Nephron (organoid): ENCODE results near the gene CACNA1C.

ENCODE experiments used
- H3K27ac Mint-ChIP-seq, 3 experiments: 2 replicates each; pipeline ENCODE4 v1.8.0; 2020; ENCODE audit warnings: mixed read lengths in 3 of 3, mild to moderate bottlenecking in 2 of 3, moderate library complexity in 1 of 3
- H3K27me3 Mint-ChIP-seq: 2 replicates; pipeline ENCODE4 v1.8.0; 2021; ENCODE audit warnings: low read depth, mild to moderate bottlenecking, moderate library complexity, mixed read lengths
- H3K36me3 Mint-ChIP-seq: 2 replicates; pipeline ENCODE4 v1.8.0; 2020; ENCODE audit warnings: low read depth, mixed read lengths
- H3K4me1 Mint-ChIP-seq: 2 replicates; pipeline ENCODE4 v1.8.0; 2020; ENCODE audit warnings: mixed read lengths
- H3K4me3 Mint-ChIP-seq, 3 experiments: 2 replicates each; pipeline ENCODE4 v1.8.0; 2020; ENCODE audit warnings: mild to moderate bottlenecking in 3 of 3, mixed read lengths in 3 of 3, moderate library complexity in 2 of 3
- H3K9me3 Mint-ChIP-seq: 2 replicates; pipeline ENCODE4 v1.8.0; 2020; ENCODE audit warnings: mixed read lengths
- CTCF ChIP-seq, 3 experiments: fragments of 200-600 bp; sonication (generic); IDR thresholded peaks; one replicate each; pipeline ENCODE4 v1.5.0; 2021; ENCODE audit warnings: antibody characterized with exemption in 3 of 3; ENCODE audit not compliant: unreplicated experiment in 3 of 3

Gene CACNA1C

GRCh38 chr12:2479851-2480535, 427.2 kb downstream of the CACNA1C start:
- Mint-ChIP-seq H3K27ac (no peak overlapping the region), H3K9me3 (peaks cover 2% of the 10 kb centered on the region), H3K36me3 (no peaks in the 10 kb centered on the region), H3K27me3 (peaks cover 7% of the 10 kb centered on the region), H3K4me1 (no peaks in the 10 kb centered on the region), H3K4me3 (no peak overlapping the region)
- TF ChIP-seq CTCF (IDR thresholded peaks at IDR 0.05; ENCODE audit: unreplicated experiment in 3 of 3): no peak

- TF ChIP-seq CTCF (IDR thresholded peaks at IDR 0.05; ENCODE audit: unreplicated experiment in 3 of 3): no peak
- no peak overlapping the region for H3K4me3 Mint-ChIP-seq
- no peaks in the 10 kb centered on the region for H3K36me3 Mint-ChIP-seq
- H3K27ac Mint-ChIP-seq: no peak overlapping the region
- peaks cover 10% of the 10 kb centered on the region for H3K27me3 Mint-ChIP-seq
- H3K4me1 Mint-ChIP-seq: no peaks in the 10 kb centered on the region
- no peaks in the 10 kb centered on the region for H3K9me3 Mint-ChIP-seq
These were observed 428.6 kb downstream of the CACNA1C start for GRCh38 chr12:2481346-2481745.

GRCh38 chr12:2481951-2482350, 429.2 kb downstream of the CACNA1C start:
- no peak for TF ChIP-seq CTCF (IDR thresholded peaks at IDR 0.05; ENCODE audit: unreplicated experiment in 3 of 3)
- Mint-ChIP-seq H3K27me3 (peaks cover 14% of the 10 kb centered on the region), H3K4me1 (no peaks in the 10 kb centered on the region), H3K36me3 (peaks cover 3% of the 10 kb centered on the region), H3K4me3 (no peak overlapping the region), H3K27ac (no peak overlapping the region), H3K9me3 (no peaks in the 10 kb centered on the region)

GRCh38 chr12:2482938-2483660, 430.3 kb downstream of the CACNA1C start:
- TF ChIP-seq CTCF (IDR thresholded peaks at IDR 0.05; ENCODE audit: unreplicated experiment in 3 of 3): no peak
- Mint-ChIP-seq H3K9me3 (no peaks in the 10 kb centered on the region), H3K36me3 (peaks cover 3% of the 10 kb centered on the region), H3K4me1 (no peaks in the 10 kb centered on the region), H3K27ac (no peak overlapping the region), H3K4me3 (no peak overlapping the region), H3K27me3 (peaks cover 17% of the 10 kb centered on the region)

GRCh38 chr12:2483713-2484112, 430.9 kb downstream of the CACNA1C start:
- Mint-ChIP-seq H3K9me3 (no peaks in the 10 kb centered on the region), H3K4me1 (no peaks in the 10 kb centered on the region), H3K27me3 (peaks cover 14% of the 10 kb centered on the region), H3K4me3 (no peak overlapping the region), H3K36me3 (peaks cover 3% of the 10 kb centered on the region), H3K27ac (no peak overlapping the region)
- TF ChIP-seq CTCF (IDR thresholded peaks at IDR 0.05; ENCODE audit: unreplicated experiment in 3 of 3): no peak
